H1 (cell line): ENCODE data around the gene NUP210L. TPM values are rescaled to one million over a fixed set of nuclear protein-coding genes. Genes with fewer than 3 reads are reported as not detected.

Experiments
- ATF3 ChIP-seq: IDR thresholded peaks from 2 replicates; pipeline ENCODE4 v1.6.1; 2011; ENCODE audit warnings: low read depth, mild to moderate bottlenecking, low read length; ENCODE audit not compliant: insufficient read depth
- CEBPB ChIP-seq: IDR thresholded peaks from 2 replicates; pipeline ENCODE4 v1.6.1; 2012; ENCODE audit warnings: low read depth, low read length
- CHD1 ChIP-seq: IDR thresholded peaks from 2 replicates; pipeline ENCODE4 v1.6.1; 2012; ENCODE audit warnings: low read depth, low read length, improper control_type of control experiment
- CHD2 ChIP-seq: IDR thresholded peaks from 2 replicates; pipeline ENCODE4 v1.6.1; 2012; ENCODE audit warnings: low read length, improper control_type of control experiment
- GTF2F1 ChIP-seq: IDR thresholded peaks from 2 replicates; pipeline ENCODE4 v1.6.1; 2012; ENCODE audit warnings: low read depth, low read length, improper control_type of control experiment, borderline replicate concordance
- HDAC2 ChIP-seq, 2 experiments: fragments of 300-600 bp in 1 of 2; sonication (generic) in 1 of 2; IDR thresholded peaks; 2 replicates each; pipeline ENCODE4 v1.6.1; 2011 to 2012; ENCODE audit warnings: low read depth in 2 of 2, low read length in 2 of 2, mild to moderate bottlenecking in 2 of 2, moderate library complexity in 2 of 2, borderline replicate concordance in 1 of 2, inconsistent platforms in 1 of 2
- JUND ChIP-seq: IDR thresholded peaks from 2 replicates; pipeline ENCODE4 v1.6.1; 2011; ENCODE audit warnings: mild to moderate bottlenecking, improper control_type of control experiment, low read length
- KDM1A ChIP-seq: fragments of 200-600, 300-600 bp; sonication (generic); IDR thresholded peaks from 2 replicates; pipeline ENCODE4 v1.7.1; 2016; ENCODE audit warnings: mild to moderate bottlenecking, low read length, borderline replicate concordance
- KDM4A ChIP-seq: IDR thresholded peaks from one replicate; pipeline ENCODE4 v1.7.1; 2012; ENCODE audit warnings: low read depth, mild to moderate bottlenecking, moderate library complexity, low read length, inconsistent platforms; ENCODE audit not compliant: severe bottlenecking
- MAFK ChIP-seq: IDR thresholded peaks from 2 replicates; pipeline ENCODE4 v1.6.1; 2012; ENCODE audit warnings: low read depth, mild to moderate bottlenecking, improper control_type of control experiment, low read length
- MAX ChIP-seq: IDR thresholded peaks from 2 replicates; pipeline ENCODE4 v1.6.1; 2012; ENCODE audit warnings: inconsistent platforms
- NRF1 ChIP-seq: IDR thresholded peaks from 2 replicates; pipeline ENCODE4 v1.6.1; 2011; ENCODE audit warnings: mild to moderate bottlenecking, low read depth, low read length, improper control_type of control experiment
- PHF8 ChIP-seq: fragments of 200-600 bp; sonication (generic); conservative IDR thresholded peaks from 2 replicates; pipeline ENCODE4 v1.7.1; 2012; ENCODE audit warnings: low read depth, mild to moderate bottlenecking, inconsistent platforms, low read length, moderate library complexity
- RBBP5 ChIP-seq: IDR thresholded peaks from 2 replicates; pipeline ENCODE4 v1.7.1; 2012; ENCODE audit warnings: low read depth, mild to moderate bottlenecking, inconsistent platforms, low read length, moderate library complexity, borderline replicate concordance
- RNF2 ChIP-seq: fragments of 200-900, 300-1000 bp; sonication (generic); IDR thresholded peaks from 2 replicates; pipeline ENCODE4 v1.7.1; 2016; ENCODE audit warnings: borderline replicate concordance, low read depth, mild to moderate bottlenecking, antibody characterized with exemption, low read length; ENCODE audit not compliant: poor library complexity, severe bottlenecking; ENCODE audit errors: missing control alignments
- SAP30 ChIP-seq: fragments of 300-600 bp; sonication (generic); IDR thresholded peaks from 2 replicates; pipeline ENCODE4 v1.7.1; 2012; ENCODE audit warnings: low read length, moderate library complexity, mild to moderate bottlenecking, inconsistent platforms; ENCODE audit not compliant: insufficient read depth, insufficient replicate concordance
- SP2 ChIP-seq: IDR thresholded peaks from 2 replicates; pipeline ENCODE4 v1.6.1; 2012; ENCODE audit warnings: mild to moderate bottlenecking, low read length, inconsistent platforms
- SRF ChIP-seq: IDR thresholded peaks from 2 replicates; pipeline ENCODE4 v1.6.1; 2011; ENCODE audit warnings: mild to moderate bottlenecking, low read depth, low read length, moderate library complexity
- TAF1 ChIP-seq: IDR thresholded peaks from 2 replicates; pipeline ENCODE4 v1.6.1; 2011; ENCODE audit warnings: mild to moderate bottlenecking, low read depth, low read length
- TCF12 ChIP-seq: IDR thresholded peaks from 2 replicates; pipeline ENCODE4 v1.6.1; 2011; ENCODE audit warnings: low read depth, mild to moderate bottlenecking, low read length
- YY1 ChIP-seq: IDR thresholded peaks from 2 replicates; pipeline ENCODE4 v1.6.1; 2011; ENCODE audit warnings: low read depth, mild to moderate bottlenecking, low read length
- polyA plus RNA-seq, 7 experiments: library from polyadenylated mRNA; depleted of rRNA in 3 of 7; stranded (reverse) in 5 of 7; unstranded in 2 of 7; fragments of >200 nt in 5 of 7; fragments of 200-250 nt in 2 of 7; gene quantifications; 1 replicate in 5 of 7; 2 replicates in 1 of 7; 4 replicates in 1 of 7; pipeline versions ENCODE4 v1.2.1 to v1.2.3, GENCODE V29; 2011 to 2013; ENCODE audit warnings: missing spikeins in 2 of 7, mixed read lengths in 2 of 7
- total RNA-seq: library from RNA; stranded (reverse); fragmentation: NEBNext Ultra II Directional; extraction: Animal tissue kit (Norgen Biotek cat#: 25700); gene quantifications from 2 replicates; pipeline ENCODE4 v1.2.1, GENCODE V29; 2021
- TF ChIP-seq, protein P1 (sequence below): IDR thresholded peaks from 2 replicates; pipeline ENCODE4 v1.6.1; 2011; ENCODE audit warnings: low read length, improper control_type of control experiment

The NUP210L gene
- total and polyA plus RNA-seq, 2 of the 8 experiments (the other 6 are each of a cell fraction or from before 2014, with no cell fraction given) = not detected

DNA sequence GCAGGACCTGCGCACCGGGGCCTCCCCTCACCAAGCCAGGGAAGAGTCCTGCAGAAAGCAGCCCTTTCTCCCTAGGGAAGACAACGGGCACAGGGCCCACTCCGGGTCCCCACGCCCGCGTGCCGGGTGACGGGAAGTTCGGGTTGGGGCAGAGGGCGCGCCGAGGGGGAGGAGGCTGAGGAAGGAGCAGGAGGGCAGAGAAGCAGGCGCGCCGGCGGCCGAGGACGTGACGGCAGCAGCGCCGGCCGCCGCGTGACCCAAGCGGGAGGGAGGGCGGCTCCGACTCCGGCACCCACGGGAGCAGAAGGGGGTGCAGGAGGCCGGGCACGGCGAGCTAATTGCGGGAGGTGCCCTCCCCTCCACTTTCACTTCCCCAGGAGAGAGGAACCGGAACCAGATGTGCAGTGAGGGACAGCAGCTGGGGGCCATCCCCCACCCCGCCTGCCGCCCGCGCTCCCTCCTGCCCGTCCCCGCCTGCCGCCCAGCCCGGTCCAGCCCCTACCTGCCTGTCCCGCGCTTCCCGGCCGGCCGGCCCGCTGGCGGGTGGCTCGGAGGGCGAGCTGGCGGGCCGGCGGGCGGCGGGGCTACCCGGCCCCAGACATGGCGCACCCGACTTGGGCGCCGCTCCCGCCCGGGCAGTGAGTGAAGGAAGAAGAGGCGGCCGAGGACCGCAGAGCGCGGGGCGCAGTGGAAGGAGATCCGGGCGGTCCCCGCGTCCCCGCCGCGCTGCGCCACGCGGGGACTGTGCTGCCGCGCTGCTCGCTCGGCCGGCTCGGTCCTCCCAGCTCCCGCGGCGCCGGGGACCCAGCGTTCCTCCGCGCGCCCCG is 208.9 kb downstream of the NUP210L start (continued):
- no peak for TF ChIP-seq CHD1
- peak; percentile 16; the same call in 1 of the 2 replicates for TF ChIP-seq YY1
- peak; percentile 76 for TF ChIP-seq PHF8
- TF ChIP-seq CHD2 = no peak
- no peak; the same call in 1 of the 2 replicates for TF ChIP-seq TAF1
- no peak for TF ChIP-seq MAFK
- no peak for TF ChIP-seq JUND
- no peak for TF ChIP-seq KDM1A
- peak; percentile 5 for TF ChIP-seq SAP30
- no peak for TF ChIP-seq RNF2
- TF ChIP-seq TCF12 = no peak
- TF ChIP-seq, protein P1, sequence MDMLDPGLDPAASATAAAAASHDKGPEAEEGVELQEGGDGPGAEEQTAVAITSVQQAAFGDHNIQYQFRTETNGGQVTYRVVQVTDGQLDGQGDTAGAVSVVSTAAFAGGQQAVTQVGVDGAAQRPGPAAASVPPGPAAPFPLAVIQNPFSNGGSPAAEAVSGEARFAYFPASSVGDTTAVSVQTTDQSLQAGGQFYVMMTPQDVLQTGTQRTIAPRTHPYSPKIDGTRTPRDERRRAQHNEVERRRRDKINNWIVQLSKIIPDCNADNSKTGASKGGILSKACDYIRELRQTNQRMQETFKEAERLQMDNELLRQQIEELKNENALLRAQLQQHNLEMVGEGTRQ = no peak
- no peak; a peak in 1 of 4 replicates for TF ChIP-seq HDAC2 (IDR thresholded peaks at IDR 0.05; ENCODE audit: borderline replicate concordance in 1 of 2, low read depth in 2 of 2, low read length in 2 of 2)
- TF ChIP-seq RBBP5 = peak; percentile 56; the same call in 1 of the 2 replicates
- no peak for TF ChIP-seq NRF1
- TF ChIP-seq CEBPB = no peak
- TF ChIP-seq GTF2F1 = no peak
- no peak for TF ChIP-seq SRF
- TF ChIP-seq SP2 = no peak
- TF ChIP-seq KDM4A = peak; percentile 79
- TF ChIP-seq ATF3 = no peak
- peak; percentile 45; the same call in 1 of the 2 replicates for TF ChIP-seq MAX
